Measurements from ENCODE around the gene PDE6A.
"Not testable (repeated sequence)": the region's sequence is repeated elsewhere in the genome, so short reads cannot be mapped to it uniquely, and the experiment has no call there.

PDE6A gene

GRCh38 chr5:149900390-149900789 lies 44.2 kb downstream of the PDE6A start:
- in situ Hi-C loops (cut with MboI; ENCODE audit: low sequenced_read_pairs), result no loop called here

GRCh38 chr5:149898811-149899210 lies 45.8 kb downstream of the PDE6A start:
- in situ Hi-C loops (cut with MboI; ENCODE audit: low sequenced_read_pairs), result no loop called here

- in situ Hi-C loops (cut with MboI; ENCODE audit: low sequenced_read_pairs), result no loop called here
Measured at GRCh38 chr5:149895416-149896345, 48.9 kb downstream of the PDE6A start.

- in situ Hi-C loops (cut with MboI; ENCODE audit: low sequenced_read_pairs), result no loop called here
Measured at GRCh38 chr5:149894237-149894636, 50.4 kb downstream of the PDE6A start.

DNA sequence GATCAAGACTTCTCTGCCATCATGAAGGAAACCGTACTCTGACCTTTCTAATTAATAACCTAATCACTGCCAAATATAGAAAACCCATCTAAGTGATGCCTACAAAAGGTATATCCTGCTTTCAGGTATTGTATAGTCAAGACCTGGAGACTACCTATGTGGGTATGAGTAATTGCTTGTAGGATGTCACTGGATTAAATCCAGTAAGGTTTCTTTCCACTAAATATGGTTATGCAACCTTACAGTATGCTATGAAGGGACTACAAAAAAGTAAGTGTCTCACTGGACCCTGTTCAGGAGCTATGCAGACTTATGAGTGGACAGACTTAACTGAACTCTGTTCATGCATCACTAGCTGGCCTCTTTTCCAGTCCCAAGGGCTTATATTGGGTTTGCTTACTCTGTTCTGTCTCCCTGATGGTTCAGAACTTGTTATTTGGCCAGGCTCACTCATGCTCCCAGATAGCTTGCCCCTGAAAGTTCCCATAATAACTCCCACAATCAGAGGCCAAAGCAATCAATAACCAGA lies 51.1 kb downstream of the PDE6A start:
- in situ Hi-C loops (cut with MboI; ENCODE audit: low sequenced_read_pairs), result no loop called here

- in situ Hi-C loops (cut with MboI; ENCODE audit: low sequenced_read_pairs), result no loop called here
Measured at GRCh38 chr5:149892594-149892993, 52.0 kb downstream of the PDE6A start.

GRCh38 chr5:149888280-149888679 lies 56.3 kb downstream of the PDE6A start:
- in situ Hi-C loops (cut with MboI; ENCODE audit: low sequenced_read_pairs), result no loop called here

DNA sequence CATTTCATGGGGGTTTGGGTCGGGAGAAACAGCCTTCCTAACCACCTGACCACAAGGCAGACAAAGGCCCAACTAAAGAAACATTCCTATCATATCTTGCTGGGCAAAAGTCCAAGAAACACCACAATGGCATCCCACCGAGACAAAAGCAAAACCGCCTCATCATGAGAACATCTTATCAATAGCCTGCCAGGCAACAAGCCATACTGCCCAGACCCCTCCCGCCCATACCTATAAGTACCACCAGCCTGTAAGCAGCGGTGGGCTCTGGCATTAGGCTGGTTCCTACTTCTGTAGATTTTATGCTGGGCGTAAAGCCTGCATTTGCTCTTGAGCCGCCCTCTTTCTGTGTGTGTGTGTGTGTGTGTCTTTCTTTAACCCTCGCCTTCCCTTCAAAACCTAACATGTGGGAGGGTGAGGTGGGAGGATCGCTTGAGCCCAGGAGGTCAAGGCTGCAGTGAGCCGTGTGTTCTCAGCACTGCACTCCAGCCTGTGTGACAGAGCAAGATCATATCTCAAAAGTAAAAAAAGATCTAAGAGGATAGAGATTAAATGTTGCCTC lies 56.9 kb downstream of the PDE6A start:
- in situ Hi-C loops (cut with MboI; ENCODE audit: low sequenced_read_pairs), result no loop called here

DNA sequence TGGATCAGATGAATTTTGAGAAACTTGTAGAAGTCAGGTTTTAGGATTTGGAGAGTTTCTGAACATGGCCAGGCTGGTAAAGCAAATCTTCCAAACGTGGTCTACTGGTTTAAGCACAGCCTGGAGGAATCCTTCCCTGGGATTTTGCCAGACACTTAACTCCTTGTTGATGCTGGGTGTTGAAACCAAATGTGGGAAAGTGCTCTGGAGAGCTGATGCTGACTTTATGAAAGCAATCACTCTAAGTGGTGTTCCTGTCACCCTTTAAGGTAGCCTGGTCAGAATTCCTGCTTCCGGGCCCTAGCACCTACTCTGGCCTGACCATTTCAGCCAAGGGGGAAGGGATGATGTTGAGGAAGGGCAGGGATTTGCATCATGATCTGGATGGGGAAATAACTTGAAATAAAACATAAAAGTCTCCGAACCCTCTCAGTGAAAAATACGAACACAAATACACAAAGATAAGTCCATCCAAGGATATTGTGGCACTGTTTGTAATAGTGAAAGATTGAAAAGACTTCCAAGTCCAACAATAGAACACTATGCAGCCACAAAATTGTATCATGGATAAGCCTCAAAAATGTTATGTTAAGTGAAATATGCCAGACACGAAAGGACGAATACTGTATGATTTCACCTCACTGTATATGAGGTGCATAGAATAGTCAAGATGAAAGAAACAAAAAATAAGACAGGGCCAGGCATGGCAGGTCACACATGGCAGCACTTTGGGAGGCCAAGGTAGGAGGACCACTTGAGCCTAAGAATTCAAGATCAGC lies 57.7 kb downstream of the PDE6A start:
- in situ Hi-C loops (cut with MboI; ENCODE audit: low sequenced_read_pairs), result no loop called here

DNA sequence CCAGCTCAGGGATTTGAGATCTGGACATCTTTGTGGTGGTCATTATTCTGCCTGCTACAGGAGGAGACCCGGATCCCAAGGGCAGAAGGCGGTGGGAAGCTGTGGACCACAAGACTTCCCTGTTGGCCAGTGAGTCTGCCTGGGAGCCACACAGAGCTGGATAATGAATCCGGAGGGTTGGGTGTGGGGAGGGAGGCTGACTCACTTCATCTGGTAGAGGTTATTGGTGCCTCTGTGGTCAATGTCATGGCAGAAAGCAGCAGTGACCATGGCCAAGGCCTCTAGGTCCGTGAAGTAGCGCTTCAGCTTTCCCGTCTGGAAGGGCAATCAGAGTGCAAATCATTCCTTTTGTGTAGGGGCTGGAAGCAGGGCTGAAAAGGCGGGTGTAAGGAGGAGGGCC lies 58.5 kb downstream of the PDE6A start:
- in situ Hi-C loops (cut with MboI; ENCODE audit: low sequenced_read_pairs), result no loop called here

DNA sequence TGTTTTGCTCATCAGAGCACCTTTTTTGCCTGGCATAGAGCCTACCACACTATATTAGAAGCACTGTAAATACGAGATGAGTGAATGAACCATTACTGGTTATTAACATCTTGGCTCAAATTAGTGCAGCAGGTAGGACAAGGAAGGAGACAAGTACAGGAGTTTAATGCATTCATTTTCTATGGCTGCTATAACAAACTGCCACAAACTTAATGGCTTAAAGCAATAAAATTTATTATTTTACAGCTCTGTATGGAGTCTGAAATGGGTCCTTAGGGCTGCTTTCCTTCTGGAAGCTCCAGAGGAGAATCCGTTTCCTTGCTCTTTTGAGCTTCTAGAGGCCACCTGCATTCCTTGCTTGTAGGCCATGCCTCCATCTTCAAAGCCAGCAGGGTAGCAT lies 59.1 kb downstream of the PDE6A start:
- in situ Hi-C loops (cut with MboI; ENCODE audit: low sequenced_read_pairs), result no loop called here

DNA sequence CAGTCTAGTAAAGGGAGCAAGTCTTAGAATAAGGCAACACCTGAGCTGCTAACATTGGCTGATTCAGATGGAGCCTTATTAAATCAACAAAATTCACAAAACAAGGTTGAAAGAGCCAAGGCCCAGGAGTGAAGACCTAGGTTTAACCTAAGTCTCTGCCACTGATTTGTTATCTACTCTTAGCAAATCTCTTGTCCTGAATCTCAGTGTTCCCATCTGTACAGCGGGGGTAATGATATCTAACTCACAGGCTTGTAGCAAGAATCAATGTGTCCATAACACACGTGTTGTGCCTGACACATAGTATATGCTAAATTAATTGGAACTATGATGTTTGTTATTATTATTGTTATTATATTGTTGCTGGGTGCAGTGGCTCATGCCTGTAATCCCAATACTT lies 61.0 kb downstream of the PDE6A start:
- in situ Hi-C loops (cut with MboI; ENCODE audit: low sequenced_read_pairs), result no loop called here

GRCh38 chr5:149882633-149883032 lies 62.0 kb downstream of the PDE6A start:
- in situ Hi-C loops (cut with MboI; ENCODE audit: low sequenced_read_pairs), result not testable (repeated sequence)

GRCh38 chr5:149881874-149882273 lies 62.7 kb downstream of the PDE6A start:
- in situ Hi-C loops (cut with MboI; ENCODE audit: low sequenced_read_pairs), result no loop called here

GRCh38 chr5:149881069-149881622 lies 63.4 kb downstream of the PDE6A start:
- in situ Hi-C loops (cut with MboI; ENCODE audit: low sequenced_read_pairs), result no loop called here

DNA sequence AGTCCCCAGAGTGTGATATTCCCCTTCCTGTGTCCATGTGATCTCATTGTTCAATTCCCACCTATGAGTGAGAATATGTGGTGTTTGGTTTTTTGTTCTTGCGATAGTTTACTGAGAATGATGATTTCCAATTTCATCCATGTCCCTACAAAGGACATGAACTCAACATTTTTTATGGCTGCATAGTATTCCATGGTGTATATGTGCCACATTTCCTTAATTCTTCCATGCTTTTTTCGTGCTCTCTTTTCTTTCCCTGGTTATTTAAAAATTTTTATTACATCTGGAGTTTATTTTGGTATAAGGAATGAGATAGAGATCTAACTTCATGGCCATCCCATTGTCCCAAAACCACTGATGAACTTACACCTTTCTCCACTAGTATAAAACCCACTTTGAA lies 65.0 kb downstream of the PDE6A start:
- in situ Hi-C loops (cut with MboI; ENCODE audit: low sequenced_read_pairs), result not testable (repeated sequence)

- in situ Hi-C loops (cut with MboI; ENCODE audit: low sequenced_read_pairs), result no loop called here
Measured at GRCh38 chr5:149878371-149878770, 66.2 kb downstream of the PDE6A start.

DNA sequence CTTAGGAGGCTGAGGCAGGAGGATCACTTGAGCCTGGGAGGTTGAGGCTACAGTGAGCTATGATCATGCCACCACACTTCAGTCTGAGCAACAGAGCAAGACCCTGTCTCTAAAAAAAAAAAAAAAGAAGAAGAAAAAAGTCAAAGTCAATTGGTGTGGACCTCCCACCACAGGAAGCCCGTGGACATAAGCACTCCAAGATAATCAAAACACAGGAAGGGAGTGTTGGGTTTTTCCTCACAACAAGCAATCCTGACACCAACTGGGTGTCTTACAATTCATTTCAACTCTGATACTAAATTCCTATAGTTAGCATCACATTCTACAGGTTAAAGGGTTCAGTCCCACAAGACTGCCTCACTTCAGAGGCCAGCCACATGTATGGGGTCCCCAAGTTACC lies 70.7 kb downstream of the PDE6A start:
- in situ Hi-C loops (cut with MboI; ENCODE audit: low sequenced_read_pairs), result no loop called here

- in situ Hi-C loops (cut with MboI; ENCODE audit: low sequenced_read_pairs), result no loop called here
Measured at GRCh38 chr5:149872351-149873040, 72.1 kb downstream of the PDE6A start.

GRCh38 chr5:149871471-149871870 lies 73.1 kb downstream of the PDE6A start:
- in situ Hi-C loops (cut with MboI; ENCODE audit: low sequenced_read_pairs), result no loop called here

- in situ Hi-C loops (cut with MboI; ENCODE audit: low sequenced_read_pairs), result no loop called here
Measured at GRCh38 chr5:149870697-149871096, 73.9 kb downstream of the PDE6A start.

Data from HL-60/S4 (cell line).